ENCODE results near the gene ZFYVE27. TPM values are rescaled to one million over a fixed set of nuclear protein-coding genes. Genes with fewer than 3 reads are reported as not detected.

ZFYVE27 gene
- total and polyA plus RNA-seq, 2 of the 4 experiments (the other 2 are of a cell fraction): 13.1 to 22.2 TPM

- TF ChIP-seq NFE2L2 (IDR thresholded peaks at IDR 0.05; ENCODE audit: low read depth, low read length): no peak
- no peak for TF ChIP-seq MXI1 (IDR thresholded peaks at IDR 0.05; ENCODE audit: borderline replicate concordance, low read depth, low read length)
- no peak overlapping the region for H3K14ac ChIP-seq (replicated peaks; ENCODE audit: low read depth, low read length)
- H3K36me3 ChIP-seq (ENCODE audit: control insufficient read depth, insufficient read depth, low read length): no peaks in the 10 kb centered on the region
- peaks cover 4% of the 10 kb centered on the region for H3K4me1 ChIP-seq (ENCODE audit: control insufficient read depth, insufficient read depth, low read length)
- H3K9me3 ChIP-seq (ENCODE audit: control insufficient read depth, insufficient read depth, low read length): no peaks in the 10 kb centered on the region
- no peak overlapping the region for H3K4me2 ChIP-seq (ENCODE audit: low read depth, low read length)
- no peak overlapping the region for H3K27ac ChIP-seq (ENCODE audit: insufficient read depth, low read length)
- H3K4ac ChIP-seq (ENCODE audit: low read depth, low read length): no peak overlapping the region
- no peaks in the 10 kb centered on the region for H3K27me3 ChIP-seq (ENCODE audit: control insufficient read depth, insufficient read depth, low read length)
- ChIA-PET POLR2A (ENCODE audit: unreplicated experiment) (no interaction called here), CTCF (interaction anchor here (1.1 to 1.6 kb wide), 3 partner anchors 21 to 33 kb away, joined by 3 to 4 read pairs (median 3); partner anchors contain the start of gene ZFYVE27)
- H2BK15ac ChIP-seq (ENCODE audit: low read depth, low read length): no peak overlapping the region
- H4K5ac ChIP-seq (ENCODE audit: low read depth, low read length): no peak overlapping the region
- intact Hi-C loops (cut with micrococcal nuclease): no loop called here
- no peaks in the 10 kb centered on the region for H3K79me1 ChIP-seq (ENCODE audit: low read depth in 1 of 2, low read length in 2 of 2)
- no peak overlapping the region for H2AFZ ChIP-seq (replicated peaks; ENCODE audit: low read length, poor library complexity)
- dilution Hi-C loops (cut with HindIII; ENCODE audit: low sequenced_read_pairs, unreplicated experiment): no loop called here
- peaks cover 5% of the 10 kb centered on the region; the same call in 1 of the 2 replicates for H3K9me1 ChIP-seq (ENCODE audit: insufficient read depth, low read length)
- no peak overlapping the region for H2BK5ac ChIP-seq (ENCODE audit: low read depth, low read length, poor library complexity, severe bottlenecking)
- ATAC-seq (ENCODE audit: low read depth): no peak
- no peak overlapping the region for H3K18ac ChIP-seq (ENCODE audit: low read depth, low read length)
- H3K23ac ChIP-seq (ENCODE audit: low read depth, low read length): no peak overlapping the region
- H4K20me1 ChIP-seq (ENCODE audit: insufficient read depth, low read length): no peaks in the 10 kb centered on the region
- in situ Hi-C loops (cut with MboI; ENCODE audit: low sequenced_read_pairs): no loop called here
- no peak overlapping the region for H2BK20ac ChIP-seq (ENCODE audit: low read depth, low read length)
- WGBS, 2 experiments (ENCODE audit: extremely low coverage in 2 of 2, insufficient read length in 1 of 2): 60% methylated on average over 1 of the region's 1 CpG; no CpG with 5 or more reads in 1 of the 2 experiments
- no peak overlapping the region for H2AK9ac ChIP-seq (replicated peaks; ENCODE audit: low read depth, low read length, poor library complexity)
- no peak overlapping the region for H2BK120ac ChIP-seq (ENCODE audit: low read depth, low read length)
- no peak overlapping the region for H4K91ac ChIP-seq (ENCODE audit: insufficient read depth, low read depth, low read length)
- no peak overlapping the region for H2AK5ac ChIP-seq (ENCODE audit: low read depth, low read length)
- no peak overlapping the region for H3K9ac ChIP-seq (ENCODE audit: low read depth, low read length)
- no peak overlapping the region for H3K4me3 ChIP-seq (ENCODE audit: insufficient read depth, low read depth, low read length)
- BruUV-seq (replicated peaks): no TSS peak
- H3K56ac ChIP-seq (ENCODE audit: extremely low read depth, insufficient read depth, low read length): no peak overlapping the region
- no peak overlapping the region for H4K8ac ChIP-seq (ENCODE audit: low read depth in 2 of 2, low read length in 2 of 2)
- no peak for DNase-seq
These were observed 32.6 kb upstream of the ZFYVE27 start for GRCh38 chr10:97704341-97704740.

Data from IMR-90 (cell line).